Endometrium (tissue), 2 donors: Measurements from ENCODE around the gene EIF5A.
"Not testable (repeated sequence)": the region's sequence is repeated elsewhere in the genome, so short reads cannot be mapped to it uniquely, and the experiment has no call there.

Experiments used
- FAIRE-seq: peaks from 2 replicates; lab custom pipeline; 2012; peaks lifted over from hg19 to GRCh38; lab: Jason Lieb, UNC
- donor health status: control.
- donor health status: control.

Gene EIF5A

DNA sequence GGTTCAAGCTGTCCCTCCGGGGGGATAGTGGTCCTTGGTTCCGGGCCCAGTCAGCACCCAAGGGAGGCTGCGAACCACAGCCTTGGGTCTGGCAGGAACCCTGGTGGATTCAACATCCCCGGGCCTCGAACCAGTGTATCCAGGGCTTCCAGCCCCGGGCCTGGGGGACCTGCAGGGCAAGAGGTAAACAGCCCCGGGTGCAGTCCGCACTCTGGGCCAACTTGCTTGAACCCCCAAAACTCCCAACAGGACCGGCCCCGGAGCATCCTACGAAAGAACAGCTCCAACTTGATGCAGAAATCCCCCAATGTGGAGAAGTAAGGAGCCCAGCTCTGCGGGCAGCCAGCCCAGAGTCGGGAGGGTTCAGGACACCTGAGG, 23.2 kb downstream of the EIF5A start:
- FAIRE-seq, result no peak

GRCh38 chr17:7332111-7332510, 24.7 kb downstream of the EIF5A start:
- FAIRE-seq, result no peak

DNA sequence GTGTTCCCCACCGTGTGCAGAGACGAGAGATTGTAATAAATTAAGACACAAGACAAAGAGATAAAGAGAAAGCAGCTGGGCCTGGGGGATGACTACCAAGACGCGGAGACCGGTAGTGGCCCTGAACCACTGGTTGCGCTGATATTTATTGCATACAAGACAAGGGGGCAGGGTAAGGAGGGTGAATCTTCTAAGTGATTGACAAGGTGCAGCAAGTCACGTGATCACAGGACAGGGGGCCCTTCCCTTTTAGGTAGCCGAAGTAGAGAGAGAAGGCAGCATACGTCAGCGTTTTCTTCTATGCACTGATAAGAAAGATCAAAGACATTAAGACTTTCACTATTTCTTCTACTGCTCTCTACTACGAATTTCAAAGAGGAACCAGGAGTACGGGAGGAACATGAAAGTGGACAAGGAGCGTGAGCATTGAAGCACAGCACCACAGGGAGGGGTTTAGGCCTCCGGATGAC, 25.2 kb downstream of the EIF5A start:
- FAIRE-seq, result not testable (repeated sequence)

- no peak for FAIRE-seq
These were observed 27.6 kb downstream of the EIF5A start for GRCh38 chr17:7334938-7335538.

DNA sequence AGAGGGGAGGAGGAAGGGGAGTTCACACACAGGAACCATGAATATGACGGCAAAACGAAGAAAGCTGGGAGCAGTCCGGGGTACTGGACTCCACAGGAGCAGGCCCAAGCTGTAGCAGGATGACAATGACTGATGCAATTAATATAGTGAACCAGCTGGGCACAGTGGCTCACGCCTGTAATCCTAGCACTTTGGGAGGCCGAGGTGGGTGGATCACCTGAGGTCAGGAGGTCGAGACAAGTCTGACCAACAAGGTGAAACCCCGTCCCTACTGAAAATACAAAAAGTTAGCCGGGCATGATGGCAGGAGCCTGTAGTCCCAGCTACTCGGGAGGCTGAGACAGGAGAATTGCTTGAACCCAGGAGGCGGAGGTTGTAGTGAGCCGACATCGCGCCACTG, 28.3 kb downstream of the EIF5A start:
- not testable (repeated sequence) for FAIRE-seq

- no peak for FAIRE-seq
These were observed 29.1 kb downstream of the EIF5A start, which contains the start of gene ACAP1 for GRCh38 chr17:7336240-7337175. TSS of gene ACAP1 (plus strand) at chr17:7336529. CDS start at chr17:7336735, 206 bp downstream.

DNA sequence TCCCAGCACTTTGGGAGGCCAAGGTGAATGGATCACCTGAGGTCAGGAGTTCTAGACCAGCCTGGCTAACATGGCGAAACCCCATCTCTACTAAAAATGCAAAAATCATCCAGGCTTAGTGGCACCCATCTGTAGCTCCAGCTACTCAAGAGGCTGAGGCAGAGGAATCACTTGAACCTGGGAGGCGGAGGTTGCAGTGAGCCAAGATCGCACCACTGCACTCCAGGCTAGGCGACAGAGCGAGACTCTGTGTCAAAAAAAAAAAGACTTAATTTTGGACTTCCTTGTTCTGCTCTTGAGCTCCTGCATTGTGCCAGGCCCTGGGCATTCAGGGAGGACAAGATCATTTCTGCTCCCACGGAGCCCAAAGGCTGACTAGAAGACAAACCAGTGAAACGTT, 30.2 kb downstream of the EIF5A start:
- FAIRE-seq, result not testable (repeated sequence)

GRCh38 chr17:7340179-7340578, 32.8 kb downstream of the EIF5A start:
- no peak for FAIRE-seq

DNA sequence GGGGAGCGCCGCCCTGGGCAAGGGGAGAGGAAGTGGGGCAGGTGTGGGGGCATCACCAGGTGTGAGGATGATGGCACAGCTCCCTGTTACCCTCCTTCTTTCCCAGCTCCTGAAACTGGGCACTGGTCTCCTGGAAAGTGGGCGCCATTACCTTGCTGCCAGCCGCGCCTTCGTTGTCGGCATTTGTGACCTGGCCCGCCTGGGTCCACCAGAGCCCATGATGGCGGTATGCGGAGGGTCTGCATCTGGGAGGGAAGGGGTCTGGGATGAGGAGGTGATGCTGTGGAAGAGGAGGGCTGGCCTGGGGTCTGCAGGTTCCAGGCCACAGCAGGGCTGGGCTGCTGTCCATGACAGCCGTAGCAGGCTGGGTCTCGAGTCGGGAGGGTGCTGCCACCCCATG, 34.4 kb downstream of the EIF5A start:
- FAIRE-seq, result no peak

GRCh38 chr17:7343250-7343649, 35.8 kb downstream of the EIF5A start:
- FAIRE-seq, result no peak

GRCh38 chr17:7346761-7347614, 39.6 kb downstream of the EIF5A start:
- no peak for FAIRE-seq

GRCh38 chr17:7347630-7348477, 40.4 kb downstream of the EIF5A start:
- FAIRE-seq, result no peak

DNA sequence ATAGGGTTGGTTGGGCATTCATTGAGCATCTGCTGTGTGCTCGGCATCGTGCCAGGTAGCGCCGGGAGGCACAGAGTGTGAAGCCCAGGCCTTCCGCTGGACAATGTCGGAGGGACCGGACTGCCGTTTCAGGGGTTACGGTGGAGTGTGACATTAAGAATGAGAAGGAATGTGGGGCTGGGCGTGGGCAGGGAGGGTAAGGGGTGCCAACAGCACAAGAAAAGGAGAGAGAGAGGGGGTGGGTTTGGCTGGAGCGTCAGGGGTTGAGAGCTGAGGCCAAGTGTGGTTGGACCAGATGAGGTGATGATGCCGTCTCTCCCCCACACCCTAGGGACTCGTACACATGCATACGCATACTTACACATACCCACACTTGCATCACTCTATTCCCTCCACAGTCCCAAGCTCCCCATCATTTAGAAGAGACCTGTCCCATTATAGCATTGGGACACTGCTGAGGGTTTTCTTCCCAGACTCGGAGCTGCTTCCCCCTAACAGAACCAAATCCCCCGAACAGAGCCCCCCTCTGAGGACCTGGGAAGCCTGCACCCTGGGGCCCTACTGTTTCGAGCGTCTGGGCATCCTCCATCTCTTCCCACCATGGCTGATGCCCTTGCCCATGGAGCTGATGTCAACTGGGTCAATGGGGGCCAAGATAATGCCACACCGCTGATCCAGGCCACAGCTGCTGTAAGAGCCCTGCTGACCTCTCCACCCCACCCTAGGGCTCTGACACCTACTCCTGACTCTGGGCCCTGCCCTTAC, 41.2 kb downstream of the EIF5A start:
- no peak for FAIRE-seq

DNA sequence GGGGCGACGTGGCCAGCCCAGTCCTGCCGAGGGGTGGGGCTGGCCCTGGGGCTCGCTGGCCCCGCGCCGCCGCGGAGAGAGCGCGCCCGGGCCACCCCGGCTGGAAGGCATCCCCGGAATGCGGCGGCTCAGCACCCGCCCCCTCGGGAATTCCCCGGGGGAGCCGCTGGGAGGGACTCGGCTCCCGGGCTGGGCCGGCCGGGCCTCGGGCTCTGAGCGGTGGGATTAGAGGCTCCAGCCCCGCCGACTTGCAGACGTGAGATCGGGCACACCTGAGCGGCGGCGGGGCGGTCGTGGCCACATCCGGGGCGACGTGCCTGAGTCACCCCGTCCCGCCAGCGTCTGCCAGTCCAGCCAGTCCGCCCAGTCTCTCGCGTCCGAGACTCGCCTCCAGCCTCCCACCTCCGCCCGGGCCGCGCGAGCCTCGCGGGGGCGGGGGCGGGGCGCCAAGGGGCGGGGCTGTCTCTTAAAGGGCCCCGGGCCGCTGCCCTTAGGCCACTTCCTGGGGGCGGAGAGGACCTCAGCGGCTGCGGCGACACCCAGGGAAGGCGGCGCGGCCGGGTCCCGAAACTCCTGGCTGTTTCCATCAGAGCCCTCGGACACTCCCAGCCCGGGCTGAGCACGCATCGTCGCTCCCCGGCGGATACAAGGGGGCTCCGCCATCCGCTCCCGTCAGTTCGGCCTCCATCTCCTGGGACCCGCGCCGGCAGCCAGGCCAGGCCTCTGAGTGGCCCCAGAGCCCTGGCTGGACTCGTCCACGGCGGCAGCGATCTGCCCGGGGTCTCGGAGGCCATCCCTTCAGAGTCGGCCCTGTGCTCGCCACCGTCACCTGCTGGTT, 44.5 kb downstream of the EIF5A start, which contains the start of gene KCTD11:
Gene KCTD11, plus strand, starts transcription at position 498 of the 838 bp plus-strand sequence.
- no peak for FAIRE-seq

- no peak for FAIRE-seq
These were observed 45.1 kb downstream of the EIF5A start for GRCh38 chr17:7352503-7352889.

DNA sequence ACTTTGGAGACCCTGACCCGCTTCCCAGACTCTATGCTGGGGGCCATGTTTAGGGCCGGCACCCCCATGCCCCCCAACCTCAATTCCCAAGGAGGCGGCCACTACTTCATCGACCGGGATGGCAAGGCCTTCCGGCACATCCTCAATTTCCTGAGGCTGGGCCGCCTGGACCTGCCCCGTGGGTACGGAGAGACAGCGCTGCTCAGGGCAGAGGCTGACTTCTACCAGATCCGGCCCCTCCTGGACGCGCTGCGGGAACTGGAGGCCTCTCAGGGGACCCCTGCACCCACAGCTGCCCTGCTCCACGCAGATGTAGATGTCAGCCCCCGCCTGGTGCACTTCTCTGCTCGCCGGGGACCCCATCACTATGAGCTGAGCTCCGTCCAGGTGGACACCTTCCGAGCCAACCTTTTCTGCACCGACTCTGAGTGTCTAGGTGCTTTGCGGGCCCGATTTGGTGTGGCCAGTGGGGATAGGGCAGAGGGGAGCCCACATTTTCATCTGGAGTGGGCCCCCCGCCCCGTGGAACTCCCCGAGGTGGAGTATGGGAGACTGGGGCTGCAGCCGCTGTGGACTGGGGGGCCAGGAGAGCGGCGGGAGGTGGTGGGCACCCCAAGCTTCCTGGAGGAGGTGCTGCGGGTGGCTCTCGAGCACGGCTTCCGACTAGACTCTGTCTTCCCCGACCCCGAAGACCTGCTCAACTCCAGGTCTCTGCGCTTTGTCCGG, 45.6 kb downstream of the EIF5A start:
- no peak for FAIRE-seq

- no peak for FAIRE-seq
These were observed 46.9 kb downstream of the EIF5A start for GRCh38 chr17:7354262-7354843.

DNA sequence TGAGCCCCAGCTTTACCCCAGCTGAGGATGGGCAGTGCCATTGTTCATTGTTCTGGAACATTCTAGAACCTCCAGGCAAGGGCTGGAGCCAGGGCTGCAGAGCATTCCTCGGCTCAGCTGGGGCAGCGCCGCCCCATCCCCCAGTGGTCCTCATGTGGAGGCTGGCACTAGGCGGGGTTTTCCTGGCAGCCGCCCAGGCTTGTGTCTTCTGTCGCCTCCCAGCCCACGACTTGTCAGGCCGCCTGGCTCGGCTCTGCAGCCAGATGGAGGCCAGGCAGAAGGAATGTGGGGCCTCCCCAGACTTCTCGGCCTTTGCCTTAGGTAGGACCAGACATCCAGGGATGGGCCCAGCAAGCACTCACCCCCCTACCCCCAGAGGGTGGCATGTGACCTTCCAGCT, 47.6 kb downstream of the EIF5A start, which contains the start of gene TMEM95:
Gene TMEM95, plus strand, starts transcription at position 104 of the 400 bp plus-strand sequence. Its CDS starts 49 bp downstream, at position 153.
- FAIRE-seq, result no peak
